Lower leg skin (tissue), 3 donors: Measurements from ENCODE around the gene VWA8.

Source experiments
- CTCF ChIP-seq, 3 donors: fragments of 450-650 bp; IDR thresholded peaks; one replicate each; pipeline ENCODE4 v1.5.1; 2016; ENCODE audit warnings: antibody characterized with exemption in 3 of 3, mild to moderate bottlenecking in 3 of 3, moderate library complexity in 2 of 3
- POLR2A ChIP-seq, 2 donors: fragments of 450-650 bp; IDR thresholded peaks; one replicate each; pipeline ENCODE4 v1.6.1; 2016 to 2017; ENCODE audit warnings: antibody characterized with exemption in 2 of 2, mild to moderate bottlenecking in 1 of 2, moderate library complexity in 1 of 2

DNA sequence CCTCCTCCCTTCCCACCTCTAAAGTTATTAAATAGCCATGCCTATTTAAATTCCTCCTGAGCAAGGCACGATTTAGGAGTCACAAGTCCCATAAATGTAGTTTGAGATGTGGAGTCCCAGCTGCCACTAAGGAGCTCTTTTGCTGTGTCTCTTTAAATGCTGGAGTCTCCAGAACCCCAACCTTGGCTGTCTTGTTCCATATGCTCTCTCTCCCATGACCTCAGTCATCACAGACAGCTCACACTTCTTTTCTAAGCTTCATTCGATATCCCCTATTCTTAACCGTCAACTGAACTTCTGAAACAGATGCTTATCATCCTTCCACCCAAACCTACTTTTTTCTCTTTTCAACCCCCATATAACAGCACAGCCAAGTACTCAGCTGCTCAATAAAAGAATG lies 197.1 kb downstream of the VWA8 start:
- no peak for TF ChIP-seq CTCF (IDR thresholded peaks at IDR 0.05)
- no peak for TF ChIP-seq POLR2A (IDR thresholded peaks at IDR 0.05)
